Measurements from ENCODE around the gene ZC3H7B.

- TF ChIP-seq CTCF (IDR thresholded peaks at IDR 0.05): no peak
- no peak for TF ChIP-seq SMC3 (IDR thresholded peaks at IDR 0.05)
These were observed 33.4 kb upstream of the ZC3H7B start for GRCh38 chr22:41267958-41268357.

Data from A549 (cell line).